ENCODE measurements around the gene FNDC5.

The FNDC5 gene

GRCh38 chr1:32884032-32884372 lies 13.3 kb upstream of the FNDC5 start:
- no peak for DNase-seq (ENCODE audit: low spot score)

DNA sequence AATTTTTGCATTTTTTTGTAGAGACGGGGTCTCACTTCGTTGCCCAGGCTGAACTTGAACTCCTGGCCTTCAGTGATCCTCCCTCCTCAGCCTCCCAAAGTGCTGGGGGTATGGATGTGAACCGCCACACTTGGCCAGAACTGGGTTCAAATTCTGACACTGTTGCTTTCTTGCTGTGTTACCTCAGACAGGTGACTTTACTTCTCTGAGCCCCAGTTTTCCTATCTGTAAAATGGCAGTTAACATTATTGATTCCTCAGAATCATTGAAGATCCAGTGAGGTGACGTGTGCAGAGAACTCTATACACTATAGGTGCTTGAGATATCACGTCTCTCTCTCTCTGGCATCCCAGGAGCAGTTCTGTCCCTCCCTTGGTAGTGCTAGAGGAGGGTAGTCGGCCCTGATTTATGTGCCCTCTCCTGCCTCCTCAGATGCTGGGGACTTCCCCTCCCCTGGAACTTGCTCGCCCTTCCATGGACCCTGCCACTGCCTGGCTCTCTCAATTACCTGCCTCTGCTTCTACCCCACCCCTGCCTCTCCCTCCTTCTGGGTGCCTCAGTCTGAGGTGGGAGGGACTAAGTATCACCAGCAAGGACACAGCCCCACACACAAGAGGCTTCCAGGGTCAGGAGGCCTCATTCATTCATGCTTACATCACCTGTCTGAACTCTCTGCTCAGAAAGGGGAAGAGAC lies 12.8 kb upstream of the FNDC5 start:
- no peak for DNase-seq (ENCODE audit: low spot score)

- no peak for DNase-seq (ENCODE audit: low spot score)
Observed at GRCh38 chr1:32881871-32882850, 11.4 kb upstream of the FNDC5 start.

DNA sequence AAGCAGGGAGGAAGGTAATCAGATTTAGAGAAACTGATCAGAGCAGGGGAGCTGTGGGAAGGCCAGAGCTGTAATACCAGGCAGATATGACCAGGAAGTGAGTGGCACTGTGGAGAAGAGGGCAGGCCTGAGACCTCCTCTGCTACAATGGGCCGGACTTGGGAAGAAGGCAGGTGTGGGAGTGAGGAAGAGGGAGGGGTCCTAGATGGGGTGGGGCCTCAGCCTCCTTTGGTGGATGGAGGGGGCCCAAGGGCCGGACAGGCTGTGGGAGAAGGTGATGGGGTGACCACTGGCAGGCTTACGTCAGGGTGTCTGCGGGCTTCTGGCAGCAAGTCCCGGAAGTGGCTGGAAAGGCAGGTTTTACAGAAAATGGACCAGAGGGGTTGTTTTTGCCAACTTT lies 10.6 kb upstream of the FNDC5 start:
- no peak for DNase-seq (ENCODE audit: low spot score)

- DNase-seq (ENCODE audit: low spot score) = no peak
Observed at GRCh38 chr1:32878637-32879041, 7.9 kb upstream of the FNDC5 start.

DNA sequence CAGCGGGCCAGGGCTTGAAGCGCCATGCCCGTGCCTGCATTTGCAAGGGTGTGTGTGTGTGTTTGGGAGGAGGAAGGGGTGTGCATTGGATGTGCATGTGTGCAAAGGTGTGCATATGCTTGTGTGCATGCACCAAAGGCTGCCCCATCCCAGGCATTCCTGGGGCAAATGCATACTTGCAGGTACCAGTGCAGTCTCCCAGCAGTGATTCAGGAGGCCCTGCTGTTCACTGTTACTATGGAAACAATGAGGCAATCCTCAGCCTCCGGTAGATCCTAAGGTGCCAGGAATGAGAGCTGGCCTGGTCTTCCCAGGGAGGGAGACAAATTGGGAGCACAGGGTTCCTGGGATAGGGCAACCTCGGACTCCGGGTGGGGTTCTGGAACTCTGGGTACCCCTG lies 7.5 kb upstream of the FNDC5 start:
- no peak for DNase-seq (ENCODE audit: low spot score)

GRCh38 chr1:32877211-32878110 lies 6.7 kb upstream of the FNDC5 start:
- no peak for DNase-seq (ENCODE audit: low spot score)

- DNase-seq (ENCODE audit: low spot score) = peak; percentile 82
Observed at GRCh38 chr1:32876341-32877210, 5.9 kb upstream of the FNDC5 start.

DNA sequence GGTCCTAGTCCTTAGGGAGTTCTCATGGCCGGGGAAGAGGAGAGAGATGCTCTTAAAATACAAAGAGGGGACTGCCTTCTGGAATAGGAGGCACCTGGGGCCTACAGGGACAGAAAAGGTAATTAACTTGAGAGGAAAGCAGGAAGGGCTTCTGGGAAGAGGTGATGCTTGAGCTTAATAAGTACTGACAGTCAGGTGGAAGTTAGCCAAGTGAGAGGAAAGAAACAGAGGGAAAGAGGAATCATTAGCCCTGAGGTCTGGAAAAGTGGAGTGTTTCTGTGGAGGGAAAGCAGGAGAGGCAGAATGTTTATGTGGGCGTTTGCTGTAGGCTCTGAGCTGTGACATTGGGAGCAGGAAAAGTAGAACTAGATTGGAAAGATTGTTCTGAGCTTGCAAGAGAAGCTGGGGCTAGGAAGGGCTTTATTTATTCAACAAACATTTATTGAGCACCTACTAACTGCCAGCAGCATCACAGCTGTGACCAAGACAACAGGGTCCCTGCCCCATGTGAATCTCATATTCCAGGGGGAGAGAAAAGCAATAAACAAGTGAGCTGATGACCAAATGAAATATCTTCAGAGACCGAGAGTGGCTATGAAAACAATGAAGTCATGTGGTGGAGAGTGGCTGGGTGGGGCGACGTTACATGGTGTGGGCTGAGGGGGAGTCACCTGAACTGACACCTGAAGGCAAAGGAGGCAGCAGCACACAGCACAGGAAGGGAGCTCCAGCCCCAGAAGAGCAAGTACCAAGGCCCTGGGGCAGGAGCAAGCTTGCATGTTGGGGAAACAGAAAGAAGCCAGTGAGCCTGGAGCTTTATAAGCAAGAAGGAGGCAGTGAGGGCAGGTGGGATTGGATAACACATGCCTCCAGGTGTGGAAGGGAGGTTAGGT lies 4.4 kb upstream of the FNDC5 start:
- DNase-seq (ENCODE audit: low spot score) = no peak

GRCh38 chr1:32873484-32873883 lies 2.8 kb upstream of the FNDC5 start:
- no peak for DNase-seq (ENCODE audit: low spot score)

DNA sequence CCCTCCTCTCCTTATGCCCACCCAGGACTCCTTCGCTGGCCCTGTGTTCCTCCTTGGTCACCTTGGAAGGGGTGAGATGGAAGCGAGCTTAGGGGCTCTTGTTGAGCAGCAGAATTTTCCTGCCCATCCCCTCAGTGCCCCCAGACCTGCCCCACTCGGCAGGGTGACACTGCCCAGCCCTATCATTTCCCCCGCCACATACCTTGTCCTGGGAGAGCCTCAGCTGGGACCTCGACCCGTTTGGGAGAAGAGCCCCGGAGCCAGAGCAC lies 1.4 kb upstream of the FNDC5 start:
- DNase-seq (ENCODE audit: low spot score) = no peak

DNA sequence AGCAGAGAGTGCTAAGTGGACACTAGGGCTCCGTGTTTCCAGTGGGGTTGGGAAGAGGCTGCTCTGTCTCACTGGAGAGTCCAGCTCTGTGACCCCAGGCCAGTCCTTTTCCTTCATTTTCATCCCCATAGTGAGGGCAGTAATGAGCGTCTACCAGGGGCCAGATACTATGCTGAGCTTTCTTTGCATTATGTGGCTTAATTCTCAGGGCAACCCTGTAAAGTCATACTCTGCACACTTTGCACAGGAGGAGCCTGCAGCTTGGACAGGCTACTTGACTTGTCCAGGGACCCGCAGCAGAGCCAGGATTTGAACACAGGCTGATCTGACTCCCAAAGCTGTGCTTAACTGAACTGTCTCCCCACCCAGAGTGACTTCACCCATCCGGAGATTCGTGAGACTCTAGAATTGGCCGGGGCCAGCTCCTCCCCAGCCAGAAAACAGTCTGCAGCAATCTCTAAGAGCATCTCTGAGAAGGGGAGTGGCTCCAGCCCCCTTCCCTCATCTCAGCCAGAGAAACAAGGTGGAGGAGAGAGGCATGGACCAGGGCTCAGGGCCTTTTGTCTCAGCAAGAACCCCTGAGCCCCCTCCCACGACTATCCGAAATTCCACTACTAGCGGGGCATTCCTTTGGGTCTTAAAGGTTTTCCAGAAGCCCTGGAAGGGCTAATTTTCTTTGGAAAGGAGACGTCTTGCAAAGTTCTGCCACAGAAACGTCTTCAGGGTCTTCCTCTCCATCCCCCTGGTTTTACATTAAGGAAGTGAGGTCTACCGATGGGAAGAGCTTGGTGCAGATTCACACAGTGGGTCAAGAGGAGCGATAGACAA lies 866 bp upstream of the FNDC5 start:
- no peak for DNase-seq (ENCODE audit: low spot score)

DNA sequence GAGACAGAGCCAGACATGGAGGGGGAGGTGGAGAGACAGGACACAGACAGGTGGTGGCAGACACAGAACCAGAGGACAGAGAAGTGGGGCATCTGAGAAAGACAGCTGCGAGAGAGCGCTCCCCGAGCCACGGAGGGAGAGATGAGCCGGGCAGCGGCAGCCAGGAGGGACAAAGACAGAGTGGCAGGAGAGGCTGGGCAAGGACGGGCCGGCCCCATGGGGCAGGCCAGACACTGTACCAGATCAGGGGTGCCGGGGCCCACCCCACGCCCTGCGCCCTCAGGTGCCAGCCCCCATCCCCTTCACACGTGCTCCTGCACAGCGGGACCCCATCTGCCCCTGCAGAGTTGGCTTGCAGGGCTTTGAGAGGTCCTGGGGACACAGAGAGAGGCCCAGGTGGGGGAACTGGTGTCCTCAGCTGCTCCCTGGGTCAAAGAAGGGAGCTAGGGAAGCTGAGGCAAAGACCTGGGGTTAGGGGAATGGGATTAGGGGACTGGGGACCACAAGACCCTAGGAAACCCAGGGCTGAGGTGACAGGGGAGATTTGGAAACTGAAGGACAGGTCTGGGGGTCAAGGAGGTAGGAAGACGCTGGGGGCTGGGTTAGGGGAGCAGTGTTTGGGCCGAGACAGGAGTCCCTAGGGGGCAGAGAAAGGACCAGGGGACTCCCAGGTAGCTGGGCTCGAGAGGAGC lies 643 bp downstream of the FNDC5 start:
- DNase-seq (ENCODE audit: low spot score) = no peak

GRCh38 chr1:32868806-32869455 lies 1.8 kb downstream of the FNDC5 start:
- no peak for DNase-seq (ENCODE audit: low spot score)

DNA sequence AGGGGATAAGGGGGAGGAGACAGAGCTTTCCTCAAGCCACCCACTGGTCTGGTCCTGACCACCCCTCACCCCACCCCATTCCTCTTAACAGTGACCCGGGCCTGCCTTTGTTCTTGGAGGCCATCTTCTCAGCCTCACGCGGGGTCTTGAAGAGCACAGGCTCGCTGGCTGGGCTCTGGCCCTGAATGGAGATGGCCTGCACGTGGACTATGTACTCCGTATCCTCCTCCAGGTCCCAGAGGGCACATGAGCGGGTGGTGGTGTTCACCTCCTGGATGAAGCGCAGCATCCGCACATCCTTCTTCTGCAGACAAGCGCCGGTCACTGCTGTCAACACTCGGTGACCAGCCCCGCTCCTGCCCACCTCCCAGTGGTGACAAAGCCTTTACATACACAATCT lies 2.6 kb downstream of the FNDC5 start:
- no peak for DNase-seq (ENCODE audit: low spot score)

DNA sequence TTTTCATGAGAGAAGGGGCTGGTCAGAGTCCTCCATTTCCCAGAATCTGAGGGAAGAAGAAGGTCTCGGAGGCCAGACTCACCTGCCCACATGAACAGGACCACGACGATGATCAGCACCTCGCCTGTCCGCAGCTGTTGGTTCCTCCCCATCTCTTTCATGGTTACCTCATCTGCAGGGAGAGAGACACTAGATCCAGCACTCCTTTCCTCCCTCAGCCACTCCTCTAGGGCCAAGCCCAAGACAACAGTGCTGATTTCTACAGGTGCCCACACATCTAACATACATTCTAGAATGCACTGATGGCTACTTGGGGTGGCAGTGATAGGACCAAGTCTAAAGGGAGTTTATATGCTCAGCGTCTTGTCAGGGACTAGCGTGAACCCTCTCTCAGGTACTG lies 3.0 kb downstream of the FNDC5 start:
- no peak for DNase-seq (ENCODE audit: low spot score)

DNA sequence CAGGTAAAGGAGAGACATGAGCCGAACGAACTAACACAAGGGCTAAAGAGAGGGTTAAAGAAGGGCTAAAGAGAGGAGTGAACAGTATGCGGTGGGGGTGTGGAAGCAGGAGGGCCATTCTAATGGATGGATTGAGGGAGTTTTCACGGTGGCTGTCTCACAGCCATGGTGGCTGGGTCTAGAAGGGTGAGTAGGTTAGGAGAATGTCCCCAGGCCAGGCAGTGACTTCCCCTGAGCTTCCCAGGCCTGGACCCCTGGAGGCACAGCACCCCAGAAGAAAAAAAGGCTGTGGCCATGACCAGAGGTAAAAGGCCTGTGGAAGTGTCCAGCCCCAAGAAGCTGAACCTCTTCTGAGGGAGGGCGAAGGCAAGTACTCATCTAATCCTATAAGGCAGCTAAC lies 3.6 kb downstream of the FNDC5 start:
- DNase-seq (ENCODE audit: low spot score) = no peak

DNA sequence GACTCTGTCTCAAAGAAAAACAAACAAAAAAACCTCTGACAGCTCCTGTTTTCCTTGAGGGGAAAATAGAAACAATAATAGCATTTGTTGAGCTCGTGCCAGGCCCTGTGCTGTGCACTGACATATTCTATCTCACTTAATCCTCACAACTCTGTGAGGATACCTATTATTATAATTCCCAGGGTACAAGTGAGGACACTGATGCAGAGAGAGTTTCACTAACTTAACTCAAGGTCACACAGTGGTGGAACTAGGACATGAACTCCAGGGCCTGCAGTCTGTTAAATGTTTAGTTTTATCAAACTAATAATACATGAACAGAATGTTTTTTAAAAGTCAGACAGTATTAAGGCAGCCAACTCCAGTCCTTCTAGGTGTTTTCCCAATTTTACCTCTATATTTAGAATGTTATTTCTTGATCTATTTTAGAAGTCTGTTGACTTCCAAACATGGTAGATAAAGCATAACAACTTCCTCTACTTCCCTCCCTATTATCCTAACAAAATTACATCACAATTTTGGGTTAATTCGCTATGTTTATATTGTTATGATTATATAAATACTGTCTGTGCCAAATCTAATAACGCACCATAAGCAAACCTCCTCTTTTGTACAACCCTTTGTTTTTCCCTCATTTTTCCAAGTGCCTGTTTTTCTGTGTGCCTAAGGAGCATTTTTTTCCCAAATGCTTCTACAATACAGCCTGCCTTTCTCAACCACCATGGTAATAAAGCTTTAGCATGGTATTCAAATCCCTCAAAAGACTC lies 4.9 kb downstream of the FNDC5 start:
- DNase-seq (ENCODE audit: low spot score) = no peak
